GM19193 (cell line): ENCODE data around the gene VAMP8.

Source experiments
- POLR2A ChIP-seq: IDR thresholded peaks from 4 replicates; pipeline ENCODE4 v1.6.1; 2011; ENCODE audit not compliant: insufficient read depth, insufficient read length; ENCODE audit errors: extremely low read depth

VAMP8 gene

DNA sequence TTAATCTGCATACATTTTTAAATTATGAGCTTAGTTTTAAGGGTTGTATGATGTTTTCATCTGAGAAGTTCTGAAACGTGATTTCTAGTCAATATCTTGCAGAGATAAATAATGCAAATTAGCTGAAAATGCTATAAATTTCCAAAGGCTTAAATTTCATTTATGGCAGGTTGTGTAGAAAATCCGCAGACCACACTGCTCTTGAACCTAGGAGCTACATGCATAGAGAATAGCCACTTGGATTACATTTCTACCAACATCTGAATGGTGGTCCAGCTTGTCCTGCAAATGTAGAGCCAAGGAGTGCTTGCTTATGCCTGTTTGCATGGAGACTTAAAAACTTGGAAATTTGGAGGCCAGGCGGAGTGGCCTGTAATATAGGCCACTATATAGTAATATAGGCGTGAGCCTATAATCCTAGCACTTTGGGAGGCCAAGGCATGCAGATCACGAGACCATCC, 31.6 kb upstream of the VAMP8 start:
- no peak for TF ChIP-seq POLR2A

DNA sequence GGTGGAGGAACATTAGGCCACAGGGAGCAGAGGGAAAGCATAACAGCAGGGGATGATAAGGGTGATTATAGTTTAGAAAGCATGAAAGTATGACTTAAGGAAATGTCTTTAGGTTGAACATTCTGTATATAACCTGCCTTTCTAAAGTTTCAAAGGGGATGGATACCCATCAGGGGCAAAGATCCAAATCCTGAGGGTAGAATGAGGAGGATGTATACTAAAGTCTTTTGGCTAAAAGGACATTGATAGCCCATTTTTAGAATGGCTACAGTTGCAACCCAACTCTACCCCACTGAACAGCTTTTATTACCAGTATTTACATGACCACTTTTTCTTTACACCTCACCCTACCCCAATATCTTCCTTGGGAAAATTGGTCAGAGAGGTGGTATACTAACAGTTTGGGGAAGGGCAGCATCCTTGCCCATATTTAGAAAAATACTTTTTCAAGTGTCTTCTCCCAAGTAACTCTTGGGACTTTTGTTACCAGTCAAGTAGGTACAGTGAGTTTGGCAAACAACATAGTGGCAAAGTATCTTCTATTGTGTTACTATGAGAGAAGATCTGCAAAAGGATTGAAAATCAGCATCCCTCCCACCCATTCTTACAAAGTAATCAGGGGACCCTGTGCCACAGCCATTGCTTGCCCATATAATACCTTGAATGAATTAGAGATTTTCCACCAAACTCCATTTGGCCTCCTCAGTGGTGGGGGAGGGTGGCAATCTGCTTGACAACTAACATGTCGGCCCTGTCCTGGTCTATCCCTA, 30.1 kb upstream of the VAMP8 start:
- TF ChIP-seq POLR2A, result peak; percentile 16

DNA sequence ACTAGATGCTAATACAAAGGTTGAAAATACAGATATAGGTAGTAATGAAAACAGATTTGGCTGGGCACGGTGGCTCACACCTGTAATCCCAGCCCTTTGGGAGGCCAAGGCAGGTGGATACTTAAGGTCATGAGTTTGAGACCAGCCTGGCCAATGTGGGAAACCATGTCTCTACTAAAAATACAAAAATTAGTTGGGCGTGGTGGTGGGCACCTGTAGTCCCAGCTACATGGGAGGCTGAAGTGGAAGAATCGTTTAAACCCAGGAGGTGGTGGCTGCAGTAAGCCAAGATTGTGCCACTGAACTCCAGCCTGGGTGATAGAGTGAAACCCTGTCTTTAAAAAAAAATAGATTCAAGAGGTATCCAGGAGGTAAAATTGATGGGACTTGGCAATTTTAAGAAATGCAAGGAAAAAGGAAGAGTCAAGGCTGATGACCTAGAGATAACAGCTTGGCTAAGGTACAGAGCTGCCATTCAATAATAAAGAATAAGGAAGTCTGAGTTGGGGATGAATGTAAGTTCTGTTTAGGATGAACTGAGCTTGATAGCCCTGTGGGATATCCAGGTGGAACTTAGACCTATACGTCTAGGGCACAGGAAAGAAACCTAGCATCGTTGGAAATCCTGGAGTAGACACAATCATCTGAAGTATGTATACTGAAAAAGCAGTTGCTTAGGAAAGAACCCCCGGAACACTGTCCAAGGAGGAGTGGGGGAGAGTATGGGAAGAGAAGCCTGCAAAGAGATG, 29.4 kb upstream of the VAMP8 start:
- TF ChIP-seq POLR2A, result no peak

DNA sequence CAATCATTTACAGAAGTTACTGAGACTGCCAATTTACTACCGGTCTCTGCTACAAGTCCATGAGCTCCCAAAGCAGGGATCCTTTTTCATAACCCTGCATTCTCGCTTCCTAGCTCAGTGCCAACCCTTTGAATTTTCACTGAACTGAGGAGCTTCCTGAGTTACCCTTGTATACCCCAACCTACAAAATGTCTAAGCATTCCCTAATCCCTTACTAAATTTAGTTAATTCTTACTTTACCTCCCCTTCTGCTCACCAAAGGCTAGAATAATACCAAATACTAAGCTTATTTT, 28.8 kb upstream of the VAMP8 start:
- no peak for TF ChIP-seq POLR2A

DNA sequence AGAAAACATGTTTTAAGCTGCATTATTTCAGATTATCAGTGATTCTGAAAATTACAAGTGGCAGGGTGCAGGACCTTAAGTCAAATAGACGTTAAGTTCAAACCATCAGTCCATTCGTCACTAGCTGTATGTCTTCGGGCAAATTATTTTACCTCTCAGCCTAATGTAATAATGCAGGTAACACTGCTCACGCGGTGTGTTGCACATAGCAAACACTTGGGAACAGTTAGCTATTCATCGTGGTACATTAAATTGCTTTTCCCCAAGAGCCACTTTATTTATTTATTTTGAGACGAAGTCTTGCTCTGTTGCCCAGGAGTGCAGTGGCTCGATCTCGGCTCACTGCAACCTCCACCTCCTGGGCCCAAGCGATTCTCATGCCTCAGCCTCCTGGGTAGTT, 28.3 kb upstream of the VAMP8 start:
- TF ChIP-seq POLR2A, result no peak

DNA sequence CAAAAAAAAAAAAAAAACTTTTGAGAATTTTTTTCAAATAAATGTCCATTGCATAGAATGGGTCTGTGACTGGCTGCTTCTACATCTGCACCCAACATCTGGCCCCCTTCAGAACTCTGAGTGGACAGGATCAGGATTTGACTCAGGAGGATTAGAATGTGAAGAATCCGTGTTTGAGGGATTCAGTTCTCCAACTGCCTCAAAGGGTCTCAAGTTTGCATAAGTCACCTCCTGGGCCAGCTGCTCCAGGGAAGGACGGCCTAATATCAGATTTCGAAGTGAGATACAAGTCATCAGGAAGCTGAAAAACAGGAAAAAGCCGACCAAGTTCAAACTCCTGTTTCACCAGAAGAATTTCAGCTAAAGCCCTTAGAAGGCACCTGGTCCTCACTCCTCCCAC, 27.6 kb upstream of the VAMP8 start:
- TF ChIP-seq POLR2A, result no peak

DNA sequence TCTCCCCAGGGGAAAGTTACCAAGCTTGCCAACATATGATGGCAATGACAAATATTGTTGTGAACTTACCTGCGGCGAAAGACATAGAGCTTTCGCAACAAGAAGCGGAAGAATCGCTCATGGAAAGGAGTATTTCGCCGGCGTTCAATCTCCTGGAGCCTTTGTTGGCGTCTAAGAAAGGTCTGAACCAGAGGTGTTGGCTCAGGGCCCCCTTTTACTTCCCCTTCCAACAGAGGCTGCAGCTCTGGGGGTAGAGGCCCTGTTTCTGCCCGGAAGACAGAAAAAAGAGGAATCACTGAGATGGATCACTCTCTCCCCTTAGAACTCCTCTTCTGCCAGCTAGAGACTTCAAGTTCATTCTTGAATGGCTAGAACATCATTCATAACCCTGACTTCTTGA, 26.9 kb upstream of the VAMP8 start:
- no peak for TF ChIP-seq POLR2A

DNA sequence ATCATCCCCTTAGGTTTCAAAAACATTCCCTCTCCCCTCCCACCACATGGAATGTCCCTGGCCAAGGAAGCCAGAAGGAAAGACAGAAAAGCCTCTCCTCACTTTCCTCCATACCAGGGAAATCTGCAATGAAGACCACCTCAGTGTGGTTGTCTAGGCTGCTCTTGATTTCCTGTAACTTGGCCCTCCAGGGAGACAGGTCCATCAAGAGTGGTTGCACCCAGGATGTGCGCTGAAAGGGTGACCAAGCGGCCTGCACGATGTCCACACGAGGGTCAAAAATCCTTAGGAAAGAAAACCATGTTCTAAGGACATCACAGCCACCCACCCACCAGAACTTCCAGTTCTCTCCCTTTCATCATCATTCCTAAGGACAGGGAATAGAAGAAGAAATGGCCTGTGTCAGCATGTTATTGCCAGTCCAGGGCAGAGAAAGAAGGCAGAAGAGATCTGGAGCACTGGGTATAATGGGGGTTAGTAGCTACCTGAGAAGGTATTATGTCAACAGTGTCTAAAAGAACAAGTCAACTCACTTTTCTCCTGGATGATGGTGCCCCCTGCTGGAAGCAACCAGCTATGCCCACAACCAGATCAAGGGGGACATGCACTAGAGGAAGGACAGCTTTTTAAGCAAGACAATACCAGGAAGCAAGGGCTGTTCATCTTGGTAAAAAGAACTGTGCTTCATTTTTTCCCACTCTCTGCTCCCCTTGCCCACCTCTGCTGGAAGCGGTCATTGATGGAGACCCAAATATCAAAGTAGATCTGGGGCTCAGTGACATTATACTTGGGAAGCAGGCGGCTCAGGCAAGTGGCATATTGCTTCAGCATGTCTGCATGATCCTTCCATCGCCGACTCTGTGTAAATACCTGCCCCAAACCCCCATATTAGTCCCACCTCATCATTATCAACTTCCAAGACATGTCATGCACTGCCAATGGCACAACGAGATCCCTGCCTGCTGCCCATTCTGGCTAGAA, 25.4 kb upstream of the VAMP8 start:
- no peak for TF ChIP-seq POLR2A

DNA sequence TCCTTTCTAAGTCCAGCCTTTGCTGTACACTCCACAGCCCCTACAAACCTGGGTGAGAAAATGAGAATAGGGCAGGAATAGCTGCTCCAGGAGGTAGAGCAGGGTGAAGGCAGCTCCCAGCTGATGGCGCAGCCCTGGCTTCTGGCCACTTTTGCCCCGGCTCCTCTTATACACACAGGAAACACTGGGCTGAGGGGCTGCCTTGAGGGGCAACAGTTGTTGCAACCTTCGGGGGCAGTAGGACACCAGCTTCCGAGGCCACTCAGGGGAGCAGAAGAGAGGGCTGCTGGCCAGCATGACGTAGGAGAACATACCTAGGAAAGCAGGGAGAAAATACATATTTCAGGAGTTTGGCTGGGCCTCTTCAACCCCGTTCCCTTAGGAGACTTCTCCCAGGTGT, 24.2 kb upstream of the VAMP8 start:
- TF ChIP-seq POLR2A, result no peak

DNA sequence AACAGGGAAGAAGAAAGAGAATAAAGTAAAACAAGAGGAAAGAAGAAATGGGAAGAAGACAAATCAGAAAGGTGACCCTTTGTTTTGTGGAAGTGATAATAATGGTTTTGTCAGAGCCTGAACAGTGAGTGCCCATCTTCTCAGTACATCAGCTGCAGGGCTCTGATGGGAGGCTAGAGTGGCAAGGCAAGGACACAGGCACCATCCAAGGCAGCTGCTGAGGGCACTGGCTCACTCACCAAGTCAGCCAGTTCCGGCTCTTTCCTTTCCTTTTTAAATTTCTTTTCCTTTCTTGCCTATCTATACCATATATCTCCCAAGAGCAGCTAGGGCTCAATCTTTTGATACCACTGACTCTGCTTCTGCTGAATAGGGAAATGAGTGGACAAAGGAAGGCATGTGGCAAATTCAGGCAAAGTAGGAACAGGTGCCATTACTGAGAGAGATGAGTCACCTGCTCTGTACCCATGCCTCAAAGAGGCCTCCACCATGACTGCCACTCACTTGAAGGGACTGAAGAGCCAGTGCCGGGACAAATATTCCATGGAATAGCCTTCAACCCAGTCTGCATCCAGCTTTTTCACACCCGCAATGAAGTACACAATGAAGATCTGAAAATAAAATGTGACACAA, 22.3 kb upstream of the VAMP8 start:
- TF ChIP-seq POLR2A, result no peak

DNA sequence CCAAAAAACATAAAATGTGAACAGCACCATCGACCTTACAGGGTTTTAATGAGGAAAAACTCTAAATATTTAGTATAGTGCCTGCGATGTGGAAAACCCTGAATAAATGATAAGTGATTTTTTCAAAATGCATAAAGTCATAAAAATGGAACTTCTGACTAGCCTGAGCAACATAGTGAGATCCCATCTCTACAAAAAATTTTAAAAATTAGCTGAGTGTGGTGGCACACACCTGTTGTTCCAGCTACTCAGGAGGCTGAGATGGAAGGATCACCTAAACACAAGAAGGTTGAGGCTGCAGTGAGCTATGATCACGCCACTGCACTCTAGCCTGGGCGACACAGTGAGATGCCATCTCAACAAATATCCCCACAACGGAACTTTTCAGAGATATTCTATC, 20.3 kb upstream of the VAMP8 start:
- no peak for TF ChIP-seq POLR2A

DNA sequence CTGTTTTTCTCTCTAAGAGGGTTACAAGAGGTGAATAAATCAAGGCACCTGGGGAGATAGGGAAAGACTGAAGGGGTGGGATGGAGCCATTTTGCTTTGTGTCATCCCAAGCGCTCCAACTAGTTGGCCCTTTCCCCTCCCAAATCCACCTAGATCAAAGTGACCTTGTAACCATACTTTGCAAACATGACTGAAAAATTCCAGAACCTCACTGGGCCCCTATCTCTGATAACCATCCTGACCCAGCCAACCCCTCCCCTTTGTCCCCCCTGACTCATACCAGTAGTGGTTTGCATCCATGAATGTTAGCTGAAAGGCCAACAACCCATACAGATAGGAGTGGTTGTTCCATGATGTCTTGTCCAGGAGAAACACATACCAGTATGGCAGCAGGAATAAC, 19.2 kb upstream of the VAMP8 start:
- TF ChIP-seq POLR2A, result no peak

DNA sequence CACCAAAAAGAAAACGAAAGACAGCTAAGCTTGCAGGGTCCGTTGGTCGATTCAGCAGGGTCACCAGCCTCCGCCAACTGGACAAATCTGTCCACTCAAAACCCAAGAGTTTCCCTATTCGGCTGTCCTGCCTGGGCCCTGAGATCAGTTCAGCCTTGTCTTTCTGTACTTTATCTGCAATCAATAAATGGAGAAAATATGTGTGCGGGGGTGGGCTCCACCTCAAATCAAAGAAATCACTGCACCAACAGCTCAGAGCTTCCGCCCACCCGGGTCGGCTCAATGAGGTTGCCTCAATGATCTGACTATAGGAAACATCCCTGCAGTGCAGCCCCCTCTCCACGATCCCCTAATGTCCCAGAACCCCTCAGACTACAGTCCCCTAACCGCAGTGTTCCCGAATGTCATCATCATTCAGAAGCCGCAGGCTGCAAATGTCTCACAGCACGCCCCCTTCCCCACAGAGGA, 16.5 kb upstream of the VAMP8 start:
- no peak for TF ChIP-seq POLR2A

DNA sequence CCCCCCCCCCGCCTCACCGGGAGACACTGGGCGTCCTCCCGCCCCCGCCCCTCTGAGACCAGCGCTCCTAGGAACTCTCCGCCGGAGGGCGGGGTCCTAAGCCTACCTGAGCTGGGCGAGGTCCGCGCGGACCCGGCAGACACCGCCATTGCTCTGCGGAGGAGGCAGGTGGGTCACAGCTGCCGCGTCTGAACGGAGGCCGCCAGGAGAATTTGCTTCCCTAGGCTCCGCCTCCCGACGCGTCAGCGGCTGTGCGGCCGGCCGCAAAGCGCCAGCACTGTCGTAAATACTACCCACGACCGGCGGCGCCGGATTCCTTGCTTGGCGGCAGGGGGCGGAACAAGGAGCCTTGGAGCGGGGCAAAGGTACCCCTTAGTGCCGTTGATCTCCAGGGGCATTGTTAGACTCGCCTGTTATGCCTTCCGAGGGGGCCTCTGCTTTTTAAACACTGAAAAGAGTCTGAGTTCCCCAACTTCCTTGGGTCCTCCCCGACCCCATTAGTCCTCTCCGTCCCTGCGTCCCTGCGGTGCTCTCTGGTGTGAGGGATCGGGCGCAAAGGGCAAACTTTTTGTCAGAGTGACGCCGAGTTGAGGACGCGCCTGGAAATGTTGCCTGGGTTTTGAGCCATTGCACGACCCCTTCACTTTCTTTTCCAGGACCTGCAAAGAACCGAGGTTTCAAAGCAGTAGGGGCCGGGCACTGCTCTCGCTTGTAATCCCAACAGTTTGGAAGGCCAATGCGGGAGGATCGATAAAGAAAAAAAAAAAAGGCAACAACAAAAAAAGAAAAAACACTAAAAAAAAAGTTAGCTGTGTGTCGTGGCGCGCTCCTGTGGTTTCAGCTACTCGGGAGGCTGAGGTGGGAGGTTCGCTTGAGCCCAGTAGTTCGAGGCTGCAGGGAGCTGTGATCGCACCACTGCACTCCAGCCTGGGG, 15.8 kb upstream of the VAMP8 start, which contains the start of gene GGCX:
TSS of gene GGCX (minus strand) at position 214 of the 933 bp plus-strand sequence. CDS start at position 149, 65 bp downstream.
- TF ChIP-seq POLR2A, result peak; percentile 92
